Stimulated activated CD8-positive, alpha-beta memory T cell treated with anti-CD3 and anti-CD28 coated beads, Interleukin-12 subunit alpha, Interleukin-12 subunit beta, amount 100 ng/mL, for 24 hours (primary cell): ENCODE data around the gene VCL.
"Not testable (repeated sequence)": the region's sequence is repeated elsewhere in the genome, so short reads cannot be mapped to it uniquely, and the experiment has no call there.

ENCODE experiments used
- DNase-seq: peaks from one replicate; pipeline ENCODE4 v3.0.0-alpha.2; 2020; ENCODE audit errors: extremely low read depth

VCL gene

GRCh38 chr10:74006269-74006668 is 8.4 kb downstream of the VCL start:
- no peak for DNase-seq

GRCh38 chr10:74008212-74008731 is 10.4 kb downstream of the VCL start:
- DNase-seq, result no peak

- no peak for DNase-seq
Measured at GRCh38 chr10:74011017-74011416, 13.1 kb downstream of the VCL start.

- DNase-seq, result no peak
Measured at GRCh38 chr10:74011770-74012169, 13.9 kb downstream of the VCL start.

GRCh38 chr10:74012480-74012879 is 14.6 kb downstream of the VCL start:
- DNase-seq, result no peak

DNA sequence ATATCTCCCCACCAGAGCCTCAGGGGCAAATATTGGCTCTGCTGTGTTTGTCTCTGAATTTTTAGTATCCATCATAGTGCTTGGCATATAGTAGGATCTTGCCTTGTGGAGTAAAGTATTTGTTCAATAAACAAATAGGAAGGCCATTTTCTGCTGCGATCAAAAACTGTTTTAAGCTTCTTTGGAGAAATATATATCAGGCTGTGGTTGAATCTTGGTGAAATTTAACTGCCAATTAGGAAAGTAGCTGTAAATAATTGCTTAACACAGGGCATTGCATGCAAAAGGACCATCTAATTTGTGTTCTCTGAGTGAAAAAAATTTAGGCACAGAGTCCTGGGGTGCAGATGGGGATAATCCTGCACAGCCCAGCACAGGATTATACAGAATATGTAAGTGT is 15.1 kb downstream of the VCL start:
- no peak for DNase-seq

GRCh38 chr10:74014574-74014973 is 16.7 kb downstream of the VCL start:
- not testable (repeated sequence) for DNase-seq

DNA sequence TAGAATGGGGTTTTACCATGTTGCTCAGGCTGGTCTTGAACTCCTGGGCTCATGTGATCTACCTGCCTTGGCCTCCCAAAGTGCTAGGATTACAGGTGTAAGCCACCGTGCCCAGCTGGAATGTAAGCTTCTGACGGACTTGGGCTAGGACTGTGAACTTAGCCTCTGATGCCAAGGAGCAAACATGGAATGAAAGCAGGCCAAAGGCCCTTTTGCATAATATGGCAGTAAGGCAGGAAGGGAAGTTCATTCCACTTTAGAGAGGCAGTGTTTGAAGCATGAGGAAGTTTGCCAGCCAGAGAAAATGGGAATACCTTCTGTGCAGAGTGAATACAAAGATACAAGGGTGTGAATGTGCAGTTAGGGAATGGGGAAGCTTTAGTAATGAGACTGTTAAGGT is 20.3 kb downstream of the VCL start:
- no peak for DNase-seq

- DNase-seq, result no peak
Measured at GRCh38 chr10:74021248-74022055, 23.5 kb downstream of the VCL start.

- no peak for DNase-seq
Measured at GRCh38 chr10:74022926-74023629, 25.2 kb downstream of the VCL start.

DNA sequence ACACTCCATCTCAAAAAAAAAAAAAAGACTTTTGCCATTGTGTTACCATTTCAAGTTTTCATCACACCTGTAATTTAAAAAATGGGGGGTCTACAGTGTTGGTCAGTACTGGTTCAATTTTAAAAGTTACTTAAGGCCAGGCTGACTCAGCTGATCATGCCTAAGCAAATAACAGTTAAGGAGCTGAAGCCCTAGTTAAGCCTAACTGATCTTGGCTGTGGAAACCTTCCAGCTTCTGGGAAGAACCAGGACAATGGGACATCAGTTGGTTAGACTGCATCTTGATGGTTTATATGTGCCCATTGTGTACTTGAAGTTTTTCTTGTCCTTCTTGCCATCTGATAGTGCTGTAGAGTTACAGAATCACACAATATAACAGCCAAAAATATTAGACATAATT is 26.7 kb downstream of the VCL start:
- DNase-seq, result no peak

- DNase-seq, result no peak
Measured at GRCh38 chr10:74025380-74025978, 27.6 kb downstream of the VCL start.

DNA sequence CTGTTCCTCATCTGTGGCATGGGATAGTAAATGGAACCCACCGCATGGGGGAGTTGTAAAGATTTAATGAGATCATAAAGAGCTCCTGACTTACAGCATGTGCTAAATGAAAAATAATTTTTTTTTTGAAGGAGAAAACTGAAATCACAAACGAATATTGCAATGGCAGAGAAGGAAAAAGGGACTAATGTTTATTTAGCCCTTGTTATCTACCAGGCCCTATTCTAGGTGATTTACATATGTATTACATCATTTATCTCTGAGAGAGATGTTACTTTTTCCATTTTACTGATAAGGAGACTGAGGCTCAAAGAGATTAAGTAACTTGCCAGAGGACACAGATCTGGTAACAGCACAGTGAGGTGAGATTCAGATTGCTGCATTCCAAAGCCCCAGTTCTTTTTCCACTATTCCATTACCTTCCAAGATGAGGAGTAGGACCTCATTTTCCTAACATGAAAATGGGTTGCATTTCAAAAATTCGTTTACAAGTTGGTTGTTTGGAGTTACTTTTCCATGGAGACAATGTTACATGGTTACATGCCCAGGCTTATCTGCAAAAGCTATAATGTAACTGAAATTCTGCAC is 28.6 kb downstream of the VCL start:
- DNase-seq, result no peak

GRCh38 chr10:74027702-74028101 is 29.8 kb downstream of the VCL start:
- no peak for DNase-seq

DNA sequence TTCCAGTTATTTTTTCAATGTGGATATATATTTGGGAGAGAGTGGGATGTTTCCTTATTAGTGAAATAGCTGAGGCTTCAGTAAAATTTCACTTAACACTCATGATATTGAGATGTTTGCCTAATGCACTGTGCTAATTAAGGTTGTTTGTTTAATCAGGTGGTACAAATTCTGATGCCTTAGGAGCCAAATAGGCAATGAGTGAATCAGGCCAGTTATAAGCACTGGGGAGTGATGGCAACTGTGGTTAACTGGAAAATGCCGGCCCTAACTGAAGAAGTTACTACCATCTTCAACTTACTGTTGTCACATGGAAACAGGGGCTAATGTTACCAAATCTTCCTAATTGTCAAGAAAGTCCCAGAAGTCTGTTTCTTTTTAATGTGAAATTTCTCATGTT is 32.0 kb downstream of the VCL start:
- DNase-seq, result no peak

- not testable (repeated sequence) for DNase-seq
Measured at GRCh38 chr10:74032208-74032607, 34.3 kb downstream of the VCL start.

GRCh38 chr10:74032900-74033655 is 35.2 kb downstream of the VCL start:
- DNase-seq, result no peak

DNA sequence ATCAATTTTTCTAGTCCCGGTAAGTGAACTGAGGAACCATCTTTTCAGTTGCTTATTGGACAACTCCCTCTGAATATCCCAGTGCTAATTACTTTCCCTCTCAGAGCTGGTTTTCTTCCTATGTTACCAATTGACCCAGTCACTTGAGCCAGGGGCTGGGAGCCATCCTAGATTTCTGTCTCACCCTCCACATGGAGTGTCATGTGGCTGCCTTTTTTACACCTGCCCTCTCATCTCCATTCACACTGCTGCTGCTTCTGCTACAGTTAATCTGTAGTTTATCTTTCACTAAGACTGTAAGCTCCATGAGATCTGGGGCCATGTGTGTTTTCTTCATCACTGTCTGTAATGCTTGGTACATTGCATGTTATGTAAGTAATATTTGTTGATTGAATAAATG is 35.8 kb downstream of the VCL start:
- DNase-seq, result no peak

GRCh38 chr10:74034301-74034700 is 36.4 kb downstream of the VCL start:
- DNase-seq, result no peak

- no peak for DNase-seq
Measured at GRCh38 chr10:74035303-74035702, 37.4 kb downstream of the VCL start.

GRCh38 chr10:74036474-74036873 is 38.6 kb downstream of the VCL start:
- DNase-seq, result no peak
